Measurements from ENCODE around the gene URB1.
"Not testable (repeated sequence)": the region's sequence is repeated elsewhere in the genome, so short reads cannot be mapped to it uniquely, and the experiment has no call there.

Gene URB1

GRCh38 chr21:32368961-32369360 lies 23.9 kb downstream of the URB1 start:
- DNase-seq: not testable (repeated sequence)

- DNase-seq: no peak
Measured at GRCh38 chr21:32368386-32368785, 24.4 kb downstream of the URB1 start.

- no peak for DNase-seq
Measured at GRCh38 chr21:32367158-32367557, 25.7 kb downstream of the URB1 start.

GRCh38 chr21:32366191-32366590 lies 26.6 kb downstream of the URB1 start:
- no peak for DNase-seq

- DNase-seq: no peak
Measured at GRCh38 chr21:32364796-32365195, 28.0 kb downstream of the URB1 start.

- DNase-seq: no peak
Measured at GRCh38 chr21:32364387-32364786, 28.4 kb downstream of the URB1 start.

- DNase-seq: no peak
Measured at GRCh38 chr21:32360401-32360975, 32.3 kb downstream of the URB1 start.

- DNase-seq: no peak
Measured at GRCh38 chr21:32359719-32360260, 33.0 kb downstream of the URB1 start.

- DNase-seq: no peak
Measured at GRCh38 chr21:32356874-32357395, 35.9 kb downstream of the URB1 start.

- DNase-seq: no peak
Measured at GRCh38 chr21:32353002-32353711, 39.7 kb downstream of the URB1 start.

GRCh38 chr21:32352526-32352925 lies 40.3 kb downstream of the URB1 start:
- DNase-seq: no peak

GRCh38 chr21:32351428-32351827 lies 41.4 kb downstream of the URB1 start:
- no peak for DNase-seq

GRCh38 chr21:32350981-32351380 lies 41.8 kb downstream of the URB1 start:
- no peak for DNase-seq

- DNase-seq: no peak
Measured at GRCh38 chr21:32350211-32350980, 42.4 kb downstream of the URB1 start.

GRCh38 chr21:32349333-32349944 lies 43.4 kb downstream of the URB1 start:
- DNase-seq: no peak

- no peak for DNase-seq
Measured at GRCh38 chr21:32348604-32349332, 44.0 kb downstream of the URB1 start.

- no peak for DNase-seq
Measured at GRCh38 chr21:32347977-32348376, 44.8 kb downstream of the URB1 start.

- DNase-seq: no peak
Measured at GRCh38 chr21:32347351-32347750, 45.5 kb downstream of the URB1 start.

GRCh38 chr21:32346951-32347350 lies 45.9 kb downstream of the URB1 start:
- no peak for DNase-seq

GRCh38 chr21:32340863-32341848 lies 51.7 kb downstream of the URB1 start:
- DNase-seq: no peak
